OCI-LY1 (cell line): ENCODE measurements around the gene GPBAR1.

Source experiments
- EZH2 ChIP-seq: fragments of 200-600 bp; sonication (generic), shearing (Covaris generic); IDR thresholded peaks from 2 replicates; pipeline ENCODE4 v1.8.0; 2017; ENCODE audit warnings: borderline replicate concordance, mixed run types, mild to moderate bottlenecking, antibody characterized with exemption, low read length, moderate library complexity, mixed read lengths
- TF ChIP-seq, protein P1 (sequence below): fragments of 200-600 bp; sonication (generic), shearing (Covaris generic); IDR thresholded peaks from 2 replicates; pipeline ENCODE4 v1.5.1; 2017; ENCODE audit warnings: mild to moderate bottlenecking, antibody characterized with exemption, low read length, moderate library complexity, mixed read lengths

DNA sequence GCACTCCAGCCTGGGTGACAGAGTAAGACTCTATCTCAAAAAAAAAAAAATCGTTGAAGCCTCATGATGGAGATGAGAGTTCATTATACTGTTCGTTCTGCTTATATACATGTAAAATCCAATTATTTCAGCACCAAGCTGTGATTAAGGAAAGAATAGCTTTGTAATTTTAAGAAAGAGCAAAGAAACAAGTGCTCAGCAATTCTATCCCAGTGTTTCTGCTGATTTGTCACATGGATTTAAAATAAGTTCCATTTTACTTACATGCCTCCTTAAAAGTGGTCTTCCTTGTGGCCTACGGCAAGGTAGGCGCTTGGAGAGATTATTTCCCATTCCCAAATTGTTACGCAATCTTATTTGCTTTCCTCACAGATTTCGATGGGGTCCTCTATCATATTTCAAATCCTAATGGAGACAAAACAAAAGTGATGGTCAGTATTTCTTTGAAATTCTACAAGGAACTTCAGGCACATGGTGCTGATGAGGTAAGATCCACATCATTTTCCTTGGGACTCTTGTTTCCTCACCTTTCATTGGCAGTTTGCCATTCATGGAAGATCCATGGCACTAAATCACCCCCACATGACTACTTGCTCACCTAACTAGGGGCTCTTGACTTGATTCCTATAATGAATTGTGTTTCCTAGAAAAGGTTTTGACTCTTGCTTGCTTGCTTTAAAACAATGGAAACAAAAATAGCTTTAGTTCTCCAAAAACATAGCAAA is 32.3 kb upstream of the GPBAR1 start:
- TF ChIP-seq, protein P1, sequence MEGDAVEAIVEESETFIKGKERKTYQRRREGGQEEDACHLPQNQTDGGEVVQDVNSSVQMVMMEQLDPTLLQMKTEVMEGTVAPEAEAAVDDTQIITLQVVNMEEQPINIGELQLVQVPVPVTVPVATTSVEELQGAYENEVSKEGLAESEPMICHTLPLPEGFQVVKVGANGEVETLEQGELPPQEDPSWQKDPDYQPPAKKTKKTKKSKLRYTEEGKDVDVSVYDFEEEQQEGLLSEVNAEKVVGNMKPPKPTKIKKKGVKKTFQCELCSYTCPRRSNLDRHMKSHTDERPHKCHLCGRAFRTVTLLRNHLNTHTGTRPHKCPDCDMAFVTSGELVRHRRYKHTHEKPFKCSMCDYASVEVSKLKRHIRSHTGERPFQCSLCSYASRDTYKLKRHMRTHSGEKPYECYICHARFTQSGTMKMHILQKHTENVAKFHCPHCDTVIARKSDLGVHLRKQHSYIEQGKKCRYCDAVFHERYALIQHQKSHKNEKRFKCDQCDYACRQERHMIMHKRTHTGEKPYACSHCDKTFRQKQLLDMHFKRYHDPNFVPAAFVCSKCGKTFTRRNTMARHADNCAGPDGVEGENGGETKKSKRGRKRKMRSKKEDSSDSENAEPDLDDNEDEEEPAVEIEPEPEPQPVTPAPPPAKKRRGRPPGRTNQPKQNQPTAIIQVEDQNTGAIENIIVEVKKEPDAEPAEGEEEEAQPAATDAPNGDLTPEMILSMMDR, result no peak
- TF ChIP-seq EZH2, result no peak
